Measurements from ENCODE around the gene ICAM2. TPM values are rescaled to one million over a fixed set of nuclear protein-coding genes. Genes with fewer than 3 reads are reported as not detected.

The ICAM2 gene
- total RNA-seq, 1 donor from 2014 or later, result not detected

GRCh38 chr17:63978272-63979200 is 41.9 kb downstream of the ICAM2 start:
- Histone ChIP-seq H4K20me1 (ENCODE audit: insufficient read depth, low read length) (no peaks in the 10 kb centered on the region), H3K4me3 (ENCODE audit: insufficient read depth, low read depth, low read length) (no peak overlapping the region), H3K4me1 (ENCODE audit: insufficient read depth, low read length) (peaks cover 17% of the 10 kb centered on the region), H3K27ac (ENCODE audit: low read depth, low read length) (no peak overlapping the region), H3K9me3 (ENCODE audit: insufficient read depth, low read depth, low read length) (no peaks in the 10 kb centered on the region), H3K36me3 (ENCODE audit: insufficient read depth, low read length) (no peaks in the 10 kb centered on the region), H3K9ac (ENCODE audit: low read length) (no peak overlapping the region), H3K79me2 (ENCODE audit: insufficient read depth, low read length) (no peaks in the 10 kb centered on the region), H3K27me3 (ENCODE audit: insufficient read depth, low read length) (peaks cover 4% of the 10 kb centered on the region), H2AFZ (ENCODE audit: low read depth, low read length) (no peak overlapping the region), H3K4me2 (ENCODE audit: low read length) (no peak overlapping the region)
- no peak for FAIRE-seq
- H3K27me3 Mint-ChIP-seq (ENCODE audit: low read depth, unreplicated experiment), result peaks cover 5% of the 10 kb centered on the region
- no peak overlapping the region for H3K27ac Mint-ChIP-seq (ENCODE audit: unreplicated experiment)
- no peak overlapping the region for H3K4me3 Mint-ChIP-seq (ENCODE audit: unreplicated experiment)
- DNase-seq (ENCODE audit: low read depth), result no peak
- H3K4me1 Mint-ChIP-seq (ENCODE audit: low read depth, unreplicated experiment), result peaks cover 12% of the 10 kb centered on the region
- TF ChIP-seq EZH2 (IDR thresholded peaks at IDR 0.05; ENCODE audit: insufficient read depth, low read length) (no peak), CTCF (IDR thresholded peaks at IDR 0.05; ENCODE audit: insufficient read depth, low read depth, low read length) (no peak)
- H3K9me3 Mint-ChIP-seq (ENCODE audit: unreplicated experiment), result peaks cover 13% of the 10 kb centered on the region
- H3K36me3 Mint-ChIP-seq (ENCODE audit: low read depth, unreplicated experiment), result peaks cover 3% of the 10 kb centered on the region

- H3K4me3 Mint-ChIP-seq (ENCODE audit: unreplicated experiment), result no peak overlapping the region
- Histone ChIP-seq H3K4me1 (ENCODE audit: insufficient read depth, low read length) (peaks cover 19% of the 10 kb centered on the region), H3K27me3 (ENCODE audit: insufficient read depth, low read length) (peaks cover 4% of the 10 kb centered on the region), H3K4me2 (ENCODE audit: low read length) (no peak overlapping the region), H3K79me2 (ENCODE audit: insufficient read depth, low read length) (no peaks in the 10 kb centered on the region), H4K20me1 (ENCODE audit: insufficient read depth, low read length) (no peaks in the 10 kb centered on the region), H3K4me3 (ENCODE audit: insufficient read depth, low read depth, low read length) (no peak overlapping the region), H3K9ac (ENCODE audit: low read length) (no peak overlapping the region), H2AFZ (ENCODE audit: low read depth, low read length) (no peak overlapping the region), H3K9me3 (ENCODE audit: insufficient read depth, low read depth, low read length) (no peaks in the 10 kb centered on the region), H3K27ac (ENCODE audit: low read depth, low read length) (no peak overlapping the region), H3K36me3 (ENCODE audit: insufficient read depth, low read length) (no peaks in the 10 kb centered on the region)
- FAIRE-seq (no peak), DNase-seq (ENCODE audit: low read depth) (no peak)
- H3K9me3 Mint-ChIP-seq (ENCODE audit: unreplicated experiment), result peaks cover 8% of the 10 kb centered on the region
- H3K36me3 Mint-ChIP-seq (ENCODE audit: low read depth, unreplicated experiment), result peaks cover 3% of the 10 kb centered on the region
- no peak overlapping the region for H3K27ac Mint-ChIP-seq (ENCODE audit: unreplicated experiment)
- H3K27me3 Mint-ChIP-seq (ENCODE audit: low read depth, unreplicated experiment), result peaks cover 5% of the 10 kb centered on the region
- peaks cover 12% of the 10 kb centered on the region for H3K4me1 Mint-ChIP-seq (ENCODE audit: low read depth, unreplicated experiment)
- no peak for TF ChIP-seq CTCF (IDR thresholded peaks at IDR 0.05; ENCODE audit: insufficient read depth, low read depth, low read length)
- no peak for TF ChIP-seq EZH2 (IDR thresholded peaks at IDR 0.05; ENCODE audit: insufficient read depth, low read length)
Observed at GRCh38 chr17:63976702-63977101, 43.7 kb downstream of the ICAM2 start.
